Cardiac muscle cell (in vitro differentiated cells and primary cell): ENCODE results near the gene TICAM2. TPM values are rescaled to one million over a fixed set of nuclear protein-coding genes. Genes with fewer than 3 reads are reported as not detected.

Experiments
- DNase-seq, 2 donors: peaks; one replicate each; pipeline versions ENCODE4 v3.0.0 to v3.0.0-alpha.2; 2010 to 2017; ENCODE audit warnings: low read depth in 1 of 2, low spot score in 1 of 2
- H3K27ac ChIP-seq: fragments of 200-600 bp; sonication (generic); 2 replicates; pipeline ENCODE4 v1.5.1; 2016
- H3K27me3 ChIP-seq: fragments of 200-600 bp; sonication (generic); 2 replicates; pipeline ENCODE4 v1.6.0; 2016; ENCODE audit warnings: control low read depth
- H3K36me3 ChIP-seq: fragments of 200-600 bp; sonication (generic); 2 replicates; pipeline ENCODE4 v1.5.1; 2016; ENCODE audit warnings: control low read depth
- H3K4me1 ChIP-seq: fragments of 200-600 bp; sonication (generic); 2 replicates; pipeline ENCODE4 v1.8.1; 2017; ENCODE audit warnings: low read depth, mild to moderate bottlenecking, mixed run types
- H3K4me3 ChIP-seq: fragments of 200-600 bp; sonication (generic); 2 replicates; pipeline ENCODE4 v1.5.1; 2016; ENCODE audit warnings: mild to moderate bottlenecking
- H3K9me3 ChIP-seq: fragments of 200-600 bp; sonication (generic); 2 replicates; pipeline ENCODE4 v1.5.1; 2017; ENCODE audit warnings: low read depth, mild to moderate bottlenecking, control low read depth
- polyA plus RNA-seq: library from polyadenylated mRNA; unstranded; fragments of >200 nt; fragmentation: Nextera tagmentation; extraction: Ambion mirVana; gene quantifications from 2 replicates; pipeline ENCODE4 v1.2.1, GENCODE V29; 2016
- total RNA-seq: library from RNA; depleted of rRNA; stranded (reverse); fragments of >200 nt; gene quantifications from 2 replicates; pipeline ENCODE4 v1.2.3, GENCODE V29; 2016
- TF ChIP-seq, protein P1 (sequence below): IDR thresholded peaks from 2 replicates; pipeline ENCODE4 v1.5.1; 2012; ENCODE audit warnings: low read depth, mild to moderate bottlenecking, low read length

The TICAM2 gene
- total and polyA plus RNA-seq, 2 experiments from 2014 or later = 0.22 to 0.63 TPM

DNA sequence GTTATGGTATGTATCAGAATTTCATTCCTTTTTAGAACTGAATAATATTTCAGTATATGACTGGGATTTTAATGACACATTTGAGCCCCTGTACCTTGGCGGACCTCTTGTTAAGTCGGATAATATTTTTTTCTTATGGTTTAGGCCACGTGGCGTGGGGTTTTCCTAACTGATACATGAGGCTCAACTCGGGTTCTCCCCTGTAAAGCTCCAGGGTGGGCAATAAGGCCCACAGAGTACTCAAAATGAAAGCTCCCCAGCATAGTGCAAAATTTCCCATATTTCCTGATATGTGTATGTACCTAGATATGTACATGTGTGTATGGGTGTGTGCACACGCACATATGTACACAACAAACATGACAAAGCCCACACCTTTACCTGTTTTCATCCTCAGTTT, 24.5 kb downstream of the TICAM2 start:
- TF ChIP-seq, protein P1, sequence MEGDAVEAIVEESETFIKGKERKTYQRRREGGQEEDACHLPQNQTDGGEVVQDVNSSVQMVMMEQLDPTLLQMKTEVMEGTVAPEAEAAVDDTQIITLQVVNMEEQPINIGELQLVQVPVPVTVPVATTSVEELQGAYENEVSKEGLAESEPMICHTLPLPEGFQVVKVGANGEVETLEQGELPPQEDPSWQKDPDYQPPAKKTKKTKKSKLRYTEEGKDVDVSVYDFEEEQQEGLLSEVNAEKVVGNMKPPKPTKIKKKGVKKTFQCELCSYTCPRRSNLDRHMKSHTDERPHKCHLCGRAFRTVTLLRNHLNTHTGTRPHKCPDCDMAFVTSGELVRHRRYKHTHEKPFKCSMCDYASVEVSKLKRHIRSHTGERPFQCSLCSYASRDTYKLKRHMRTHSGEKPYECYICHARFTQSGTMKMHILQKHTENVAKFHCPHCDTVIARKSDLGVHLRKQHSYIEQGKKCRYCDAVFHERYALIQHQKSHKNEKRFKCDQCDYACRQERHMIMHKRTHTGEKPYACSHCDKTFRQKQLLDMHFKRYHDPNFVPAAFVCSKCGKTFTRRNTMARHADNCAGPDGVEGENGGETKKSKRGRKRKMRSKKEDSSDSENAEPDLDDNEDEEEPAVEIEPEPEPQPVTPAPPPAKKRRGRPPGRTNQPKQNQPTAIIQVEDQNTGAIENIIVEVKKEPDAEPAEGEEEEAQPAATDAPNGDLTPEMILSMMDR = no peak
- H3K27me3 ChIP-seq = no peaks in the 10 kb centered on the region
- DNase-seq = no peak

GRCh38 chr5:115577329-115577728, 24.9 kb downstream of the TICAM2 start:
- TF ChIP-seq, protein P1 = no peak
- no peak overlapping the region for H3K27ac ChIP-seq
- H3K36me3 ChIP-seq = no peaks in the 10 kb centered on the region
- no peak overlapping the region for H3K4me3 ChIP-seq
- H3K9me3 ChIP-seq = no peaks in the 10 kb centered on the region
- DNase-seq = peak in 1 of 2 donors; percentile 38
- H3K4me1 ChIP-seq = peaks cover 5% of the 10 kb centered on the region
- H3K27me3 ChIP-seq = no peaks in the 10 kb centered on the region

More for the DNA sequence above, 24.5 kb downstream of the TICAM2 start:
- Histone ChIP-seq H3K4me3 (no peak overlapping the region), H3K9me3 (no peaks in the 10 kb centered on the region), H3K4me1 (peaks cover 5% of the 10 kb centered on the region), H3K36me3 (no peaks in the 10 kb centered on the region), H3K27ac (no peak overlapping the region)

DNA sequence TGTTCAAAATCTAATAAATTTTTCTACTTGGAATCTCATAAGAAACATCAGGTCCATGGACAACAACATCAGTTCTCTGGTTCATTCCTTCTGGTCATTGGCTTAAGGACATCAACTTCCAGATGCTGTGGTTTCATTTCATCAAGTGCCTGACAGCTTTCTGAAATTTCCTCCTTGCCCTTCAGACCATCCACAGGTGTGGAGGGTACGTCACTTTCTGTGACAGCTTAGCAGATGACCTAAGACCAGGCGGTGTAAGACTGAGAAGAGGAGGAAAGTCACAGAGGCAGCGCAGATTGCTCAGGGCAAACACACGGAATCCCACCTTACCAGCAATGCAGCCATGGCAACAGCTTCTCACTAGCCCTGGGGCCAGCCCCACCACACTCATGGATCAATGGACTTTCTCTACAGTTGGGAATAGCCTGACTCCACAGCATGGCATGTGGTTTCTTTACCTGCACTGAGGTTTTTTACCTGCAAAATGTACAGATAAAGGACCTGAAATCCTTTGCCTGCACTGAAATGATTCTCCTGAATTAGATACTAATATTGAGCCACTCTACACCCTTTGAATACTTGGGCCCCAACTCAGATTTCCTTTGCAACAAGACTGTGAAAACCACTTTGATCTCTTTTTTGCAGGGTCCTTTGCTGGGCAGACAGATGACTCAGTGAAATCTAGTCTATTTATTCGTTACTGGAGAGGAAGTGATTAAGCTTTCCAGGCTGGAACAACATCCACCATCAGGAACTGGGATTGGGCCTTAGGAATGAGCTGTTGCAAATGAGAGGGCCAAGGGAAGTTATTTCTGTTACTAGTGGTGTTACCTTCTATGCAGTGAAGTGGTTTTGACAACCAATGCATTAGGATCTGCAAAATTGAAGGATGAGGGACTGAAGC, 26.9 kb downstream of the TICAM2 start:
- TF ChIP-seq, protein P1 = no peak
- Histone ChIP-seq H3K27me3 (no peaks in the 10 kb centered on the region), H3K27ac (no peak overlapping the region), H3K4me3 (no peak overlapping the region), H3K9me3 (no peaks in the 10 kb centered on the region), H3K36me3 (no peaks in the 10 kb centered on the region), H3K4me1 (peaks cover 5% of the 10 kb centered on the region)
- DNase-seq = peak in 1 of 2 donors; percentile 56

DNA sequence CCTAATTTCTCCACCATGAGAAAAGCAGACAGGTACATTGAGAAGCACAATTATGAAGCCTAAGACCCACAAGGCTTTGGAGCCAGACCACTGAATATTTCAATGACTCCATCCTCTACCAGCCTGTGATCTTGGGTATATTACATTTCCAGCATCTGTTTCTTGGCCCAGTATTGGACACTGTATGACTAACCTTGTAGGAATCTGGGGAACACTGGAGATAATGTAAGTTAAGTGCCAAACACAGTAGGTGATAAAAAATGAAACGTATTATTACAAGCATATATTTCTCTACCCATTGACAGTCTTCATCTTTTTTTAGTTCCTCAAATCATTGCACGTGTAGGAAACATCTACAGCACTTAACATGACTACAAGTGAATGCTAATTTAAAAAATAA, 29.1 kb downstream of the TICAM2 start:
- Histone ChIP-seq H3K4me1 (peaks cover 5% of the 10 kb centered on the region), H3K27me3 (no peaks in the 10 kb centered on the region), H3K27ac (no peak overlapping the region), H3K36me3 (no peaks in the 10 kb centered on the region), H3K9me3 (no peaks in the 10 kb centered on the region), H3K4me3 (no peak overlapping the region)
- peak in 1 of 2 donors; percentile 58 for DNase-seq
- TF ChIP-seq, protein P1 = no peak

DNA sequence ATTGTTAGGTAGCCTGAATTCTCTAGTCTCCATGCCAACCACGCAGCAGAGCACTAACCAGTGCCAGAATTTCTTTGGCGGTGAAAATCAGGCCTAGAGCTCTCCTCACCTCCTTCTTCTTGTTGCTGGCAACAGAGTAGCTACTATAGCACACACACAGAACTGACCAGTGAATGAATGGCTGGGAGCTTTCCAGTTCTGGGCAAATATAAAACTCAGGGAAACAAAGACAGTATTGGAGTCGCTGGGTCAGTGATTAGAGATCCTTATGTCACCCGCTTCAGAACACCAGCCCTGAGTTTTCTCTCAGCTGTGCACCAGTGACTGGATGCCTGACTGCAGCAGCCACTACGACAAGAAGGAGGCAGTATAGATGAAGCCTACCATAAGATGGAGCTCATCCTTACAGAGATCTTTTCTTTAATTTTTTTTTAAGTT, 30.8 kb downstream of the TICAM2 start:
- H3K36me3 ChIP-seq = no peaks in the 10 kb centered on the region
- no peak overlapping the region for H3K27ac ChIP-seq
- H3K9me3 ChIP-seq = no peaks in the 10 kb centered on the region
- H3K27me3 ChIP-seq = no peaks in the 10 kb centered on the region
- TF ChIP-seq, protein P1 = no peak
- H3K4me1 ChIP-seq = peaks cover 5% of the 10 kb centered on the region
- peak in 1 of 2 donors; percentile 54 for DNase-seq
- H3K4me3 ChIP-seq = no peak overlapping the region
